ENCODE data around the gene LENEP.

The LENEP gene

DNA sequence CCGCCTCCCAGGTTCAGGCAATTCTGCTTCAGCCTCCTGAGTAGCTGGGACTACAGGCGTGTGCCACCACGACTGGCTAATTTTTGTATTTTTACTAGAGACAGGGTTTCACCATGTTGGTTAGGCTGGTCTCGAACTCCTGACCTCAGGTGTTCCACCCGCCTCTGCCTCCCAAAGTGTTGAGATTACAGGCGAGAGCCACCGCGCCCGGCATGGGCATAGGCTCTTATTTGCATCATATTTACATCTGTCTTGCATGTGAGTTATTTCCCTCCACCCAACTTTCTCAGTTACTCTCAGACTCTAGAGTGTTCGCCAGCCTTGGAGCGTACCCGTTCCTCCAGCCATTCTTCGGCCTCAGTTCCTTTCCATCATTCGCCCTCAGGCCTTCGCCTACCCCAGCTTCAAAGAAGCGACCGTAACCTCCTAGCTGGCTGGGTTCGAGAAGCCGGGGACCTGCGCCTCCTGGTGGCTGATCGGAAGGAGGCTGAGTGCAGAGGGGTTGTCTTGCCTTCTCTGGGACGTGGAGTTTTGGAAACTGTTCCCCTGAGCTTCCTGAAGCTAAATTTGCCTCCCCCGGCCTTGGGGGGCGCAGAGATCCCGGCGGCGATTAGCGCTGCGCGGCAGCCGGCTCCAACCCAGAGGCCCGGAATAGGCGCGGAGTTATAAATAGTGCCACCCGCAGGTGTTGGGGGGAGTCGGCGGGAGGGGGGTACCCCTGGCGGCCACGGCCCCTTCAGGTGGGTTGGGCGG, 5.6 kb downstream of the LENEP start:
- DNase-seq (ENCODE audit: low read depth, low spot score), result no peak

DNA sequence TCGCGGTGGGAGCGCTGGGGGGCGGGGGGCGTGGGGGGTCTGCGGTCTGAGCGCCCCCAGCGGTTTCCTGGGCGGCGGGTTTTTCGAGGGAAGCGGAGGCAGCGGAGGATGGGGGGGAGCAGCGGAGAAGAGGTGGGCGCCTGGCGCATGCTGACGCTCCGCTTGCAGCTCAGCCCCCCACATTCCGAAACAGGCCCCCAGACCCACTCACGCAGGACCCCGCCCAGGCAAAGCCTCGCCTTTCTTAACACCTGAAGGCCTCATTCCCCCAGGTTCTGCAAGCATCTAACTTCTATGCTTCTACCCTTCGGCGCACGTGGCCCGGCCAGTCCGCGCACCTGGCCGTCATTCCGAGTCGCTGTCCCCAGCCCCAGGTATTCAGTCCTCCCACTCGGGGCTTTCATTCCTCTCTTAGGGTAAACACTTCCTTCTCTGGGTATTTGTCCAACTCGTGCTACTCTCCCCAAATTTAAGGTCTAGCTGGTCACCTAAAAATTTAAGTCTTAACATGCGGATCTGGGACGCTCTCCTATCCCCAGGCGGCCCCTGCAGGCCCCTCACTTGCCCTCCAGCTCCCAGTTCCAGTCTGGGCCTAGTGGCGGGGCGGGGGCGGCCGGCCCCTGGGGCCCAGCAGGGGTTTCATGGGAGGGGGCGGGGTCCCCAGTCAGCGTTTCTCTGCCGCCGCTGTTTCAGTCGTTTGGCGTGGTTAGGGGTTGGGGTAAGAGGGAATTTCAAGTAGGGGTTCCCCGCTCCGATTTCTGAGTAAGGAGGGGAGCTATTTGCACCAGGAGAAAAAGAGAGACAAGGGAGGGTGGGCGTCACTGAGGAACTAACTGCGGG, 6.4 kb downstream of the LENEP start:
- no peak for DNase-seq (ENCODE audit: low read depth, low spot score)

DNA sequence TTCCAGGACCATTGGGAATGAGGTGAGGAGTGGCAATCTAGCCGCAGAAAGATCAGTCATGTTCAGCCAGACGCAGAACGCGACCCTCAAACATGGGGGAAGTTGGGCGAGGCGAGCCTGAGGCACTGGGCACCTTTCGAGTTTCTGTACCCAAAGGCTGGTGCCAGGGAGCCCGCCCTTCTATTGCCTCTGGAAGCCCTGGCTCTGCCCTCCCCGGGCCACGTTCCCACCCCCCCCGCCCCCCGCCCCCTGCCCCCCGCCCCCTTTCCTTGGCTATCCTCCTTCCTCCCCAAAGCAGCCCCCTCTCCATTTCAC, 7.0 kb downstream of the LENEP start:
- DNase-seq (ENCODE audit: low read depth, low spot score), result no peak

DNA sequence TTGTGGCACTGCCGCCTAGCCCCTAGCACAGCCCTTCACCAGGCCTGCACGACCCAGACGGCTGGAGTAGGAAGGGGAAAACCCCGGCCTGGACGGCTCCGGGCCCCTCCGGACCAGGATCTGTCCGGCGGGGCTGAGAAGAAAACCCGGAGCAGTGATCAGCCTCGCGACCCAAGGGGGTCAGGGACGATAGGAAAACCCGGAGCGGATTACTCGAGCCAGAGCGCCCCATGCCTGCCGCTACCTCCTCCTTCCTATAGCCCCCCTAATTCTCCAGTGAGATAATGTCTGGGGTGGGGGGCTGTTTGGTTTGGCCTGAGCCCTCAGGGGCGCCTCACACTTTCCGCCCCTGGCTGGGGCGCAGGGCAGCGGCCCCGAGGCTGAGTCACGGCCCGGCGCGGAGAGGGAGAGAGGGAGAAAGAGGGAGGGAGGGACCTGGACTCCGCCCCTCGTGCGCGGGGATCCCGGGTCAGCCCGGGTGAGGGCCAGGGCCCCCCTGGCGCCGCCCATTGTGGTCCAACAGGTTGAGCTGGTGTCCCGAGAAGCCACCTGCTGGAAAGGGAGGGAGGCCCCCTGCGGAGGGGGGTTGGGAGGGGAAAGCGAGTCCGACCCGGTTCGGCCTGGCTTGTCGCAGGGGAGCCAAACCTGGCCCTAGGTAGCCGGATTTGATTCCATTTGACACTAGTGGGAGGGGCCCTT, 7.5 kb downstream of the LENEP start:
- DNase-seq (ENCODE audit: low read depth, low spot score), result peak; percentile 61

DNA sequence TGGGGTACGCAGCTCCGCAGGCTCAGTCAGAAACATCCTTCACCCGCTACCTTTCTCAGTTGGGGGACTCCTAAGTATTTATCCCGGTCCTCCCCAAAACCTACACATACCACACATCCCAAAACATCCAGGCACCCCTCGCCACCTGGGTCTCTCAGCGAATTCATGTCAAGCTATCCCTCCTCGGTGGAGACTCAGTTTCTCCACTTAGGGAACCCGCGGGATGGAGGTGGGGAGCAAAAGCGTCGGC, 8.0 kb downstream of the LENEP start:
- no peak for DNase-seq (ENCODE audit: low read depth, low spot score)

DNA sequence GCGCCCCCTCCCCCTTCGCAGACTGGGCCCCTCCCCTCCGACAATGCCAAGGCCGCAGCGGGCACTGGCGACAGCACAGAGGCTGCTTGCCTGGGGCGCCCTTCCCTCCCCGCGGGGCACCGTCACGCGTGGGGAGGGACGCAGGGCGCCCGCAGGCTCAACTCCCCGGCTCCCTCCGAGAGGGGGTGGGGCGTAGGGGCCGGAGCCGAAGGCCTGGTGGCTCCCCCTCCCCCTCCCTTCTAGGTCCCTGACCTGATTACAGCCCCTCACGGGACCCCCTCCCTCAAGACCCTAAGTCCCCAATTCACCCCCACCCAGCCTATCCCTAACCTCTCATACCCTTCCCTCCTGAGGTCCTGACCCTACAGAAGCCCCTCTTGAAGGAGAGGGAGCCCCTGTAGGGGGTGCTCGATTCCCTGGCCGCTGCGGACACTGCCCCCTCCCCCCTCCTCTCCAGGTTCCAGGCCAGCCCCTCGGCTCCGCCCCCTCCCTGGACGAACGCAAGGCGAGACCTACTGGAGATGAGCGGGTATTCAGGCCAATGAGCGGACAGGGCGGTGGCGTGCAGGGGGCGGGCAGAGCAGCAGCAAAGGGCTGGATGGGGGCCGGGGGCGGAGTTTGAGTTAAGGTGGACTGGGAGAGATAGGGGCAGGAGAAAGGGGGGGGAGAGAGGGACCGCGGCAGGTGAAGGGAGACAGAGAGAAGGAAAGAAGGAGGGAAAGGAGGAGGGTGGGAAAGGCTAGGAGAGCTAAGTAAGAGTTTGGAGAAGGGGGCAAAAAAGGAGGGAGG, 8.5 kb downstream of the LENEP start:
- peak; percentile 96 for DNase-seq (ENCODE audit: low read depth, low spot score)

DNA sequence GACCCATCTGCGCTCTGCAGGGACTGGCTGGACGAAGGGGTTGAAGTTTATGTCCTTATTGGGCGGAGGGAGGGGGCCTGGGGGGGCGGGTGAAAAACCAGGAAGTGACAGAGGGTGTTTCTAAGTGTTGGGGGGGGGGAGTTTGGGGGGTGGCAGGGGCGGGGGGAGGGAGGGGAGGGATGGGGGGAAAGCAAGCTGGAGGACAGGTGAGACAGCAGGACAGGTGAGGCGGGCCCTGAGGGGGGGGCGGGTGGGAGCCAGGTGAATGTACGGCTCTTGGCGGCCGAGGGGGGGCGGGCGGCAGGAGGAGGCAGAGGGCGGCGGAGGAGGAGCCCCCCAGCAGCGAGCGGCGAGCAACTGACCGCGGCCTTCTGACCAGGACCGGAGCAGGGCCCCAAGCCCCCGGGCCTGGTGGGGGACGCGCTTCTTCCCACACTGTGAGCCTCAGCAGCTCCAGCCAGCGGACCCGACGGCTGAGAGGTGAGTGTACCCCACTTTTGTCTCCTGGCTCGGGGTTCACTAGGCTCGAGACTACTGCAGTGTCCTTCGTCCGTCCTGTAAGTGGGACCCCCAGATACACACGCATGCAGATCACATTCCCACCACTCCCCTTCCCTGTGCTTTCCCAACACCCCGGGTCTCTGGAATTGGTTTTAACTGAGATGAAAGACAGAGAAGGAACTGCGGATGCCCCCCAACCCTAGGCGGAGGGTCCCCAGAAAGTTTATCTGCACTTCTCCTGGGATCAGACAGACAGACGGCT, 9.3 kb downstream of the LENEP start, which contains the start of gene ZBTB7B:
Gene ZBTB7B (plus strand): TSS at position 339 of the 763 bp plus-strand sequence. CDS start 11,859 bp downstream, outside the sequence.
- no peak for DNase-seq (ENCODE audit: low read depth, low spot score)

DNA sequence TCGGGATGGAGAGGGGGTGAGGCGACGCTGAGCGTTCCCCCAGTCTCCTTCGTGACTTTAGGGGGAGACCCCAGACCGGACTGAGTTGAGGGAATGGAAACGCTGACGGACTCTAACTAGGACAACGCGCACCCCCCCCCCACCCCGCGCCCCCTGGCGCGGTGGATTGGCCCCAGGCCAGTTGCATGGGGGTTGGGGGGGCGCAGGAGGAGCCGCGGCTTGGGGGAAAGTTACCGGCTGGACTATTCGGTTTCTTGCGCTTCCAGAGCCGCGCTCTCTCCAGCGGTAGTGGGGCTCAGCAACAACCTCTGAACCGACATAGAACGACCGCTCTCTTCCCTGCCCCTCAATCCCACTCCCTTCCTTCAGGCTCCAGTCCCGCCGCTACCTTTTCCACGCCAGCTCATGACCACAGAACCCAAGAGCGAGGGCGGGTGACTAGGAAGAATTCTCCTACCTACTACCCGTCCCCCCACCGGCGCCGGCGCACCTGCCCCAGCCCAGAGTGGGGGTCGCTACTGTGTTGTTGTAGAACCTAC, 9.9 kb downstream of the LENEP start:
- no peak for DNase-seq (ENCODE audit: low read depth, low spot score)

DNA sequence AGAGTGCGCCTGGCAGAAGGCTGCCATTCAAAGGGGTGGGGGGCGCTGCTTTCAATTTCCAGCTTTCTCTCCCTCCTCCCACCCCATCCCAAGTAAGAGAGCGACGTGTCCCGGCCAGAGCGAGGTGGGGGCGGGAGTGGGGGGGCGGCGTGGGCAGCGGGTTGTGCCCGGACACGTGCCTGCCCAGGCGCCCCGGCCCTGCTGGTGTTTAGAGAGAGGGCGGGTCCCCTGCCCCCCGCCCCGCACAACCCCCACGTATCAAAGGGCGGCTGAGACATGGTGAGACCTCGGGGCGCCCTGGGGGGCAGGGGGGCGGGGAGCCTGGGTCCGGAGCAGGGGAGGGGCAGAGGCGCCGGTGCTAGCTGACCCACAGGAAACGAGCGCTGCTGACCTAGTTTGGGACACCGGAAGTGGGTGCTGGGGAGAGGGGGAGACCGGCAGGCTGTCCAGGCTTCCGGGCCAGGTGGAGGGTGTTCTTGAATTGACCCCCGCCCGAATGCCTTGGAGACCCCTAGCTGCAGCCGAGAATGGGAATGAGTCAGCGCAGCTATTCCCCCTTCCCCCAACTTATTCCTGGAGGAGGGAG, 10.5 kb downstream of the LENEP start:
- no peak for DNase-seq (ENCODE audit: low read depth, low spot score)

DNA sequence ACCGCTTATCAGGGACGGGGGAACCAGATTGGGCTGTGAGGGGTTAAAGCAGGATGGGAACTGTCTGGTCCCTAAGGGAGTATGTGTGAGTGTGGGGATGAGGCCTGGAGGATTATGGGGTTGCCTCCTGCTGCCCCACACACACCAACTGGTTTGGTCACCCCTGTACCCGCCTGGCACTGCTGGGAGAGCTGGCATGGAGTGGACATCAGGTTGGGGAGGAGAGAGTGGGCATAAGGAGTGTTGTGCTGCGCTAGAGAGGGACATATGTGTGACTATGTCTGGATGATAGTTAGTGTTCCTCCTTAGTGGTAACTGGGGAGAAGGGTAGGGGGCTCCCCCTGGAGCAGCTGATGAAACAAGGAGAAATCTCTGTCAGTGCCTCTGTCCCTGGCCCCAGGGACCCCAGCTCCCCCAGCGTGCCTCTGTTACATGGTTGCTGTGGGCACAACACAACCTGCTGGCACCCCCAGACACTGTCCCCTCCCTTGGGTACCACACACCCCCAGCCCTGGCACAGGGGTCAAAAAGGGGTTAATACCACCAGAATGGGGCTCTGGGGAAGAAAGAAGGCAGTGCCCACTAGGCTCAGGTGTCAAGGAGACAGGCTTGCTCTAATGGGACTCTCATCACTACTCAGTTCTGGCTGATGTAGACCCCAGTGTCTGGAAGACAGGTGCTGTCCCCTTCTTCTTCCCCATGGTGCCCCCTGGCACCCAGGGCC, 11.1 kb downstream of the LENEP start:
- no peak for DNase-seq (ENCODE audit: low read depth, low spot score)

DNA sequence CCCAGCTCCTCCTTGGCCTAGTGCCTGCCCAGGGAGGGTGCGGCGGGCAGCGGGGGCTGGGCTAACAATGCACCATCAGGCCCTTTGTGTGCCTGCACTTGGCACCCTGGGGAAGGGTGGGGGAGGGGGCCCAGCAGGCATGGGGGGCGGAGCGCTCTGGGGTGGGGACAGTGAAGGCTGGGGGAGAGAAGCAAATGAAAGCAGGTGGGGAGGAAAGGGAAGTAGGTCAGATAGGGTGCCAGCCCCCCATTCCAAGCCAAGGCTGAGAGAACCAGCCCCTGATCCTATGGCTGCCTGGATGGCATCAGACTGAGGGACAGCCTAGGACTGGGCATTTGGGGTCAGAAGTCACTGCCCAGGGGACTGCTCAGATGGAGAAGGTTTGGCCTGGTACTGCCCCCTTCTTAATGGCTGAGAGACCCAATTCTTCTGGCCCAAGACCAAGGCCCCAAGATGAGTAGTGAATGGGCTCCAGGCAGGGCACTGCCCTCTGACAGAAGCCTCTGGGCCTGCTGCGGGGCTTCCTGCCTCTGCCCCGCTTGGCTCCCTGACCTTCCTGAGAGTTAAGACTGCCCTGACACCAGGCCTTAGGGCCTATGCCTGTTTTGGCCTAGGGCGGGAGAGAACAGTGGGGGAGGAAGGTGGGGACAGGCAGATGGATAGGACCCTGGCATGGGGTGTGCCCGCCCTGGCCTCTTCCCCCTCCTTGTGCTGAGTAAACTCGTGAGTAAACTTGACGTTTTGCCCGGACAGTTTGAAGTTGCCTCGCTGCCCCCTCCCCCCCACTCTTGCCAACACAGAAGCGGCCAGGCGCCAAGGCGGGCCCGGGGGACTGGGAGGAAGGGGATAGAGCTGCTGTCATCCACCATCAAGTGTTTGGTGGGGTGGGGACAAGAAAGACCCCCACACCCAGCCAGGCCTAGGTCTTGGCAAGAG, 12.0 kb downstream of the LENEP start:
- no peak for DNase-seq (ENCODE audit: low read depth, low spot score)

DNA sequence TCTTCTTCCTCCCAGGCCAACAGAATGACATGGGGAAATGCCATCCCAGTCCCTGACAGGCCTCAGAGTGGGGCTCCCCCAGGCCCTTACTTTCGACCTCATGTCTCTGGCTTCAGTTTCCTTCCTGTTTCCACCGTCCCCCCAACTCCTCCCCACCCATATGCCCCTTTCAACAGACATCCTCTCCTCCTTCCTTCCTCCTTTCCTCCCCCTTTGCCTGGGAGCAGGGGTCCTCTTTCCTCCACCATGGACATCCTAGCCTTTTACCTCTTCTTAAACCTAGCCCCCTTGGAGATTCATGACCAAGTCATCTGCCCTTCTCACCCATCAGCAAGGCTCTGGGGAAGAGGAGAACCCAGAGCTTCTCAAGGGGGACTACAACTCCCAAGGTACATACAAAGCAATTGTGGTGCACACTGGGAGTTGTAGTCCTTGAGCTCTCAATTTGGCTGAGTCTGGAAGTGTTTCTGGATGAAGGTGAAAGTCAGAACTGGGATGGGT, 13.3 kb downstream of the LENEP start:
- no peak for DNase-seq (ENCODE audit: low read depth, low spot score)

DNA sequence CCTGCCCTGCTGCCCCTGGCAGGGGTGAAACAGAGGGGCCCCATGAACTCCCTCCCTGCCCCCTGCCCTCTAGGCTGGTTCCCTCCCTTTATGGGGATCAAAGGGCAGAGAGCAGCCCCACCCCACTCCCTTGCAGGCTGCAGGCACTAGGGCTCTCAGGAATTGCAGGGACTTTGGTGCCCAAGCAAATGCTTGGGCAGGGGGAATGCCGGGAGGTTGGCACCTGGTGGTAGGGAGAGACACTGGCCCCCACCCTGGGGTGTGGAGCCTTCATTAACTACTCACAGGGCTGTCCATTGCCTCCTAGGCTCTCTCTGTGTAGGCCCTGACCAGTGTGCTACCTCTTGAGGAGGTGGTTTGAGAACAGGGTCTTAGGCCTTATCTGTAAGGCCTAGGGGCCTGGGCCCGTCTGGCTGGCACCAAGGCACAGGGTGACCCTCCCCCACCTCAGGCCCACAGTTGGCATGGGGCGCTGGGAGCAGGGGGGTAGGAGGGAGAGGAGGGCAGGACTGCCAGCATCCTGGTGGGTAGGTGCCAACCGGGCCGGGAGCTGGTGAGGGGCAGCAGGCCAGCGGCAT, 14.0 kb downstream of the LENEP start:
- no peak for DNase-seq (ENCODE audit: low read depth, low spot score)

DNA sequence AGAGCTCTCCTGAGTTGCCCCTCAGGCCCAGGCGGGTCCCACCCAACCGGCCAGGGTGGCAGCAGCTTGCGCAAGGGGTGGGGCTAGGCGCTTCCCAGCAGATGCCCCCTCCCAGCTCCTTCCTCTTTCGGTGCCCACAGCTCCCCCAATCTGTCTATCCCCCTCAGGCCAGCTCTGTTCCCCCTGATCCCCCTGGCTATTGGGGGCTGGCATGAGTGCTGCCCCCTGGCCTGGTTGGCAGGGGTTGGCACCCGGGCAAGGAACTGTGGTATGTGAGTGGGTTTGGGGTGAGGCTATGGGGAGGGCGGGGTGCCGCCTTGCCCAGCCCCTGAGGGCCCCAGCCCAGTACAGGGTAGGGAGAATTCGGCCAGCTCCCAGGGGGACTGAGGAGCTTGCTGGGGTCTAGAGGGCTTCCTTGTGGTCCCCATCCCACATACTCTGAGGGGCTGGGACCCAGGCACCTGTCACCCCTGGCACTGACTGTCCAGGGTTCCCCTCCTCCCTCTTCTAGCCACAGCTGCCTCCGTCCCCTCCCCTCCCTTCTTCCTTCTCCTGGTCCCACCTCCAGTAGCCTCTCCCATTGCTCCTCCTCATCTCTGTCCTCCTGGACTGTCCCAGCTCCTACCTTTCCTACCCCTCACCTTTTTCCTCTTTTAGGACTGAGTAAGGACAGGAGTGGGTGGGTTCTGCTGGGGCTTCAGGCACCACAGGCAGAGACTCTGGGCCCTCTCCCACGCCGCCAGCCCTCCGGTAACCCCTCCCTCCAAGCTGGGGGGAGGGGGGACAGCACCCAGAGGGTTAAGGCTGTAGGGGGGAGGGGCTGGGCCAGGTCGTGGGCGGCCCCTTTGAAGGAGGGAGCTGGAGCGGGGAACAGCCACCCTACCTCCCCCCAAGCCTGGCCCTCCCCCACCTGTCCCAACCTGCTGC, 14.9 kb downstream of the LENEP start:
- DNase-seq (ENCODE audit: low read depth, low spot score), result no peak

DNA sequence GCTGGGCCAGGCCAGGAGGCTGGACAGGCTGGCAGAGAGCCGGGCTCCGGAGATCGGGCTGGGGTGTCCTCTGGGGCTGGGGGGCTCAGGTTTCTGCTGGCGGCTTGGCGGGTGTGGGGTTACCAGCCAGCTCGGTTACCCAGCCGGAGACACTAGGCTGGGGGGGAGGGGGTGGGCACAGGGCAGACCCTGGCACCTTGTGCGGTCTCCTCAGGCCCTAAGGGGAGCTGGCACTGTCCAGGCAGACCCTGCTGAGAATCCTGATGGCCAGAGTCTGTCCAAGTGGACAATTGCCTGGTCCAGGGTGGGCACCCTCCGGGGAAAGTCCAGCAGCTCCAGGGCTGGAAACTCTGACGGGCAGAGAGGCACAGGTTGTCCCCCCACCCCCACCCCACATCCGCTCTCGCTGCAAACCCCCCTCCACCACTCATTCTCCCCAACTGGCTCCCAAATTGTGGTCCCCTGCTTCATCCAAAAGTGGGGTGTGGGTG, 15.9 kb downstream of the LENEP start:
- no peak for DNase-seq (ENCODE audit: low read depth, low spot score)

DNA sequence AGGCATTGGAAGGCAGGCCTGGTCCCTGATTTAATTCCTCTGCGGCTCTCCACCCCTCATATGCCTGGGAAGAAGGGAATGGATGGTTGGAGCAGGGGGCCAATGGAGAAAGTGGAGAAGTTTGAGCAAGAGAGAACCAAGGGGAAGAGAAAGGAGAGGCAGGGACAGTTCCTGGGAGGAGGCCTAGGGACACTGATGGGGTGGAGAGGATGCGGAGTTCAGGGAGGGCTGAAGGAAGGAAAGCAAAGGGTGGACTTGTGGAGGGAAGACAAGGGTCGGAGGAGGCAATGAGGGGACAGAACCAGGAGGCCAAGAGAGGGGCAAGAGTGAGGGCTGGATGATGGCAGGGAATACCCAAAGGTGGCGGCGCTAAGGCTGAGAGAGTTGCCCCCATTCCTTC, 16.4 kb downstream of the LENEP start:
- no peak for DNase-seq (ENCODE audit: low read depth, low spot score)
